Gastrocnemius medialis (tissue), 4 donors: ENCODE results near the gene VAMP5.

Source experiments
- POLR2A ChIP-seq, 2 donors: fragments of 450-650 bp; IDR thresholded peaks; one replicate each; pipeline ENCODE4 v1.6.1; 2017; ENCODE audit warnings: antibody characterized with exemption in 2 of 2, mild to moderate bottlenecking in 2 of 2, moderate library complexity in 2 of 2
- TF ChIP-seq, protein P1 (sequence below), 5 experiments: fragments of 450-650 bp in 3 of 5; fragments of 200-600 bp in 2 of 5; sonication (generic) in 2 of 5; IDR thresholded peaks in 4 of 5; conservative IDR thresholded peaks in 1 of 5; 1 replicate in 4 of 5; 2 replicates in 1 of 5; pipeline ENCODE4 v1.5.1; 2016 to 2019; ENCODE audit warnings: antibody characterized with exemption in 5 of 5, mild to moderate bottlenecking in 3 of 5, moderate library complexity in 3 of 5

- TF ChIP-seq, protein P1, sequence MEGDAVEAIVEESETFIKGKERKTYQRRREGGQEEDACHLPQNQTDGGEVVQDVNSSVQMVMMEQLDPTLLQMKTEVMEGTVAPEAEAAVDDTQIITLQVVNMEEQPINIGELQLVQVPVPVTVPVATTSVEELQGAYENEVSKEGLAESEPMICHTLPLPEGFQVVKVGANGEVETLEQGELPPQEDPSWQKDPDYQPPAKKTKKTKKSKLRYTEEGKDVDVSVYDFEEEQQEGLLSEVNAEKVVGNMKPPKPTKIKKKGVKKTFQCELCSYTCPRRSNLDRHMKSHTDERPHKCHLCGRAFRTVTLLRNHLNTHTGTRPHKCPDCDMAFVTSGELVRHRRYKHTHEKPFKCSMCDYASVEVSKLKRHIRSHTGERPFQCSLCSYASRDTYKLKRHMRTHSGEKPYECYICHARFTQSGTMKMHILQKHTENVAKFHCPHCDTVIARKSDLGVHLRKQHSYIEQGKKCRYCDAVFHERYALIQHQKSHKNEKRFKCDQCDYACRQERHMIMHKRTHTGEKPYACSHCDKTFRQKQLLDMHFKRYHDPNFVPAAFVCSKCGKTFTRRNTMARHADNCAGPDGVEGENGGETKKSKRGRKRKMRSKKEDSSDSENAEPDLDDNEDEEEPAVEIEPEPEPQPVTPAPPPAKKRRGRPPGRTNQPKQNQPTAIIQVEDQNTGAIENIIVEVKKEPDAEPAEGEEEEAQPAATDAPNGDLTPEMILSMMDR (IDR thresholded peaks at IDR 0.05 in 4 of 5, conservative IDR thresholded peaks at IDR 0.05 in 1 of 5) = no peak
- no peak for TF ChIP-seq POLR2A (IDR thresholded peaks at IDR 0.05)
Measured at GRCh38 chr2:85542777-85543176, 41.5 kb upstream of the VAMP5 start.
